ENCODE results near the gene ZNF428. TPM values are rescaled to one million over a fixed set of nuclear protein-coding genes. Genes with fewer than 3 reads are reported as not detected.

Gene ZNF428
- total and polyA plus RNA-seq, 2 of the 8 experiments (the other 6 are each of a cell fraction or from before 2014, with no cell fraction given): 7.8 to 16.7 TPM

GRCh38 chr19:43626838-43627237 lies 7.4 kb upstream of the ZNF428 start:
- Histone ChIP-seq H3K79me2 (ENCODE audit: control insufficient read depth in 1 of 2, insufficient read depth in 2 of 2, low read length in 2 of 2) (no peaks in the 10 kb centered on the region), H3K4me2 (ENCODE audit: insufficient read depth in 1 of 2, low read depth in 2 of 2, low read length in 2 of 2) (no peak overlapping the region), H2BK5ac (ENCODE audit: low read depth, low read length) (no peak overlapping the region), H3K56ac (replicated peaks; ENCODE audit: insufficient read length, low read depth, low read length) (no peak overlapping the region), H2AFZ (ENCODE audit: low read length) (no peak overlapping the region), H2BK120ac (replicated peaks; ENCODE audit: low read depth, low read length) (no peak overlapping the region), H3K27me3 (replicated peaks in 1 of 4; ENCODE audit: control insufficient read depth in 3 of 4, extremely low read depth in 1 of 4, insufficient read depth in 3 of 4, low read length in 3 of 4) (no peaks in the 10 kb centered on the region), H2AK5ac (ENCODE audit: low read depth, low read length) (no peak overlapping the region), H3K9me3 (ENCODE audit: insufficient read depth in 2 of 2, low read depth in 1 of 2, low read length in 1 of 2) (no peaks in the 10 kb centered on the region), H3K4ac (replicated peaks; ENCODE audit: insufficient read length, low read depth, low read length) (no peak overlapping the region), H4K5ac (ENCODE audit: insufficient read length, low read depth, low read length) (no peak overlapping the region), H3K23me2 (ENCODE audit: low read depth, low read length) (no peaks in the 10 kb centered on the region; the same call in 1 of the 2 replicates), H3K23ac (ENCODE audit: insufficient read length) (no peak overlapping the region), H3K4me3 (ENCODE audit: extremely low read depth in 1 of 4, insufficient read depth in 2 of 4, low read depth in 3 of 4, low read length in 4 of 4) (no peak overlapping the region), H2BK12ac (ENCODE audit: low read depth, low read length) (no peak overlapping the region), H3K18ac (ENCODE audit: extremely low read depth, low read length) (no peak overlapping the region), H2BK15ac (ENCODE audit: low read length) (no peak overlapping the region), H3K4me1 (replicated peaks in 1 of 4; ENCODE audit: control insufficient read depth in 3 of 4, insufficient read depth in 4 of 4, low read length in 3 of 4) (peaks cover 0 to 6% (median 3%) of the 10 kb centered on the region in 4 experiments; a peak in 2 of 7 replicates), H3K79me1 (ENCODE audit: low read depth, low read length) (no peaks in the 10 kb centered on the region), H3K14ac (ENCODE audit: insufficient read length) (no peak overlapping the region), H4K8ac (ENCODE audit: extremely low read depth, insufficient read depth, low read length) (no peak overlapping the region), H4K91ac (replicated peaks; ENCODE audit: insufficient read length, low read length) (no peak overlapping the region), H2BK20ac (ENCODE audit: low read length) (no peak overlapping the region), H3K36me3 (ENCODE audit: control insufficient read depth in 2 of 4, insufficient read depth in 4 of 4, low read length in 3 of 4) (no peaks in the 10 kb centered on the region; a peak in 2 of 8 replicates), H4K20me1 (replicated peaks in 1 of 2; ENCODE audit: control insufficient read depth in 1 of 2, insufficient read depth in 2 of 2, low read length in 2 of 2) (peaks cover 4 to 5% of the 10 kb centered on the region in 2 experiments), H3K9ac (replicated peaks in 1 of 4; ENCODE audit: extremely low read depth in 1 of 4, low read depth in 3 of 4, low read length in 3 of 4) (no peak overlapping the region), H3K27ac (ENCODE audit: low read depth, low read length) (no peak overlapping the region)
- TF ChIP-seq CHD1 (IDR thresholded peaks at IDR 0.05; ENCODE audit: low read depth, low read length): no peak
- TF ChIP-seq TCF12 (IDR thresholded peaks at IDR 0.05; ENCODE audit: low read depth, low read length): no peak
- no peak for TF ChIP-seq GABPA (IDR thresholded peaks at IDR 0.05; ENCODE audit: borderline replicate concordance, insufficient read depth, low read length)
- no peak for TF ChIP-seq YY1 (IDR thresholded peaks at IDR 0.05; ENCODE audit: low read depth, low read length)
- TF ChIP-seq RAD21 (IDR thresholded peaks at IDR 0.05 in 1 of 2, conservative IDR thresholded peaks at IDR 0.05 in 1 of 2; ENCODE audit: low read depth in 2 of 2, low read length in 2 of 2): no peak
- no peak for TF ChIP-seq POLR2A (IDR thresholded peaks at IDR 0.05; ENCODE audit: control extremely low read depth in 1 of 2, low read depth in 2 of 2, low read length in 2 of 2)
- no peak for TF ChIP-seq HDAC2 (IDR thresholded peaks at IDR 0.05; ENCODE audit: borderline replicate concordance in 1 of 2, low read depth in 2 of 2, low read length in 2 of 2)
- no peak for TF ChIP-seq BRCA1 (IDR thresholded peaks at IDR 0.05; ENCODE audit: low read depth, low read length)
- no peak for TF ChIP-seq ATF3 (IDR thresholded peaks at IDR 0.05; ENCODE audit: insufficient read depth, low read depth, low read length)
- FAIRE-seq: no peak
- CTCF ChIA-PET (ENCODE audit: partially characterized antibody): interaction anchor here (0.5 to 3.8 kb wide), 25 partner anchors 8 to 149 kb away, joined by 3 to 30 read pairs (median 4); partner anchors contain the start of genes IRGQ, SRRM5 and ZNF576
- POLR2A ChIA-PET (ENCODE audit: partially characterized antibody): interaction anchor here (1.0 to 1.4 kb wide), 3 partner anchors 8 to 32 kb away, joined by 3 to 9 read pairs (median 3); no protein-coding TSS in a partner anchor
- WGBS, 2 experiments (ENCODE audit: extremely low coverage in 1 of 2, insufficient coverage in 1 of 2, insufficient read length in 1 of 2, insufficient replicate concordance in 2 of 2, low coverage in 1 of 2, low lambda C conversion rate in 2 of 2, missing lambda C conversion rate in 1 of 2): 93% methylated on average over 17 of the region's 17 CpGs; no CpG with 5 or more reads in 1 of the 2 experiments
- DNase-seq (ENCODE audit: low read depth in 1 of 2, low spot score in 2 of 2): no peak
